Measurements from ENCODE around the gene METTL26. TPM values are rescaled to one million over a fixed set of nuclear protein-coding genes. Genes with fewer than 3 reads are reported as not detected.

Gene METTL26
- total RNA-seq, 1 experiment from 2014 or later = 149 TPM

GRCh38 chr16:640614-641013 is 4.5 kb upstream of the METTL26 start:
- peaks cover 52% of the 10 kb centered on the region for H3K4me1 ChIP-seq (ENCODE audit: low read length)
- H3K9ac ChIP-seq (ENCODE audit: low read length) = peak overlapping the region; percentile 96
- no peaks in the 10 kb centered on the region for H3K9me3 ChIP-seq (ENCODE audit: low read length)
- H3K4me2 ChIP-seq (ENCODE audit: low read depth, low read length, poor library complexity, severe bottlenecking) = peak overlapping the region; percentile 89
- no peaks in the 10 kb centered on the region for H3K9me2 ChIP-seq (replicated peaks; ENCODE audit: insufficient read depth, low read length)
- H3K27me3 ChIP-seq (ENCODE audit: low read length) = no peaks in the 10 kb centered on the region
- 0 out of 2 replicates have a peak, but pooled peaks cover 8% of the 10 kb centered on the region for H4K20me1 ChIP-seq (ENCODE audit: insufficient read depth, low read depth, low read length)
- H3K27ac ChIP-seq (ENCODE audit: low read length) = 0 out of 2 replicates have a peak overlapping the region, but pooled peaks have one; percentile 35
- H3K79me2 ChIP-seq (ENCODE audit: low read length) = peaks cover 43% of the 10 kb centered on the region
- peaks cover 3% of the 10 kb centered on the region; the same call in 1 of the 2 replicates for H3K36me3 ChIP-seq (ENCODE audit: insufficient read depth, low read length)
- no peak overlapping the region for H2AFZ ChIP-seq (ENCODE audit: low read length)
- no peak for DNase-seq
- H3K4me3 ChIP-seq (ENCODE audit: low read length) = peak overlapping the region; percentile 95

- Histone ChIP-seq H3K9me2 (replicated peaks; ENCODE audit: insufficient read depth, low read length) (no peaks in the 10 kb centered on the region), H3K4me3 (ENCODE audit: low read length) (no peak overlapping the region), H3K27me3 (ENCODE audit: low read length) (no peaks in the 10 kb centered on the region), H3K9me3 (ENCODE audit: low read length) (no peaks in the 10 kb centered on the region), H3K4me1 (ENCODE audit: low read length) (peaks cover 44% of the 10 kb centered on the region), H4K20me1 (ENCODE audit: insufficient read depth, low read depth, low read length) (peaks cover 11% of the 10 kb centered on the region; the same call in 1 of the 2 replicates), H2AFZ (ENCODE audit: low read length) (no peak overlapping the region), H3K4me2 (ENCODE audit: low read depth, low read length, poor library complexity, severe bottlenecking) (peak overlapping the region; percentile 29), H3K27ac (ENCODE audit: low read length) (peak overlapping the region; percentile 62), H3K79me2 (ENCODE audit: low read length) (peaks cover 44% of the 10 kb centered on the region), H3K9ac (ENCODE audit: low read length) (peak overlapping the region; percentile 51), H3K36me3 (ENCODE audit: insufficient read depth, low read length) (0 out of 2 replicates have a peak, but pooled peaks cover 4% of the 10 kb centered on the region)
- DNase-seq = no peak
These were observed 2.7 kb upstream of the METTL26 start for GRCh38 chr16:638836-639235.

- Histone ChIP-seq H3K9ac (ENCODE audit: low read length) (no peak overlapping the region), H4K20me1 (ENCODE audit: insufficient read depth, low read depth, low read length) (peaks cover 11% of the 10 kb centered on the region; the same call in 1 of the 2 replicates), H3K79me2 (ENCODE audit: low read length) (peaks cover 36% of the 10 kb centered on the region), H3K27ac (ENCODE audit: low read length) (no peak overlapping the region), H3K9me3 (ENCODE audit: low read length) (no peaks in the 10 kb centered on the region), H3K4me2 (ENCODE audit: low read depth, low read length, poor library complexity, severe bottlenecking) (no peak overlapping the region), H3K36me3 (ENCODE audit: insufficient read depth, low read length) (0 out of 2 replicates have a peak, but pooled peaks cover 4% of the 10 kb centered on the region), H2AFZ (ENCODE audit: low read length) (no peak overlapping the region), H3K4me3 (ENCODE audit: low read length) (no peak overlapping the region), H3K4me1 (ENCODE audit: low read length) (peaks cover 37% of the 10 kb centered on the region), H3K9me2 (replicated peaks; ENCODE audit: insufficient read depth, low read length) (no peaks in the 10 kb centered on the region), H3K27me3 (ENCODE audit: low read length) (no peaks in the 10 kb centered on the region)
- DNase-seq = no peak
These were observed 2.0 kb upstream of the METTL26 start for GRCh38 chr16:638034-638543.

GRCh38 chr16:637081-638018 is 1.2 kb upstream of the METTL26 start:
- Histone ChIP-seq H3K27me3 (ENCODE audit: low read length) (no peaks in the 10 kb centered on the region), H3K79me2 (ENCODE audit: low read length) (peaks cover 29% of the 10 kb centered on the region), H2AFZ (ENCODE audit: low read length) (peak overlapping the region; percentile 96; the same call in 1 of the 2 replicates), H3K36me3 (ENCODE audit: insufficient read depth, low read length) (0 out of 2 replicates have a peak, but pooled peaks cover 4% of the 10 kb centered on the region), H3K27ac (ENCODE audit: low read length) (peak overlapping the region; percentile 74; the same call in 1 of the 2 replicates), H3K4me3 (ENCODE audit: low read length) (peak overlapping the region; percentile 99), H4K20me1 (ENCODE audit: insufficient read depth, low read depth, low read length) (peaks cover 7% of the 10 kb centered on the region; the same call in 1 of the 2 replicates), H3K9ac (ENCODE audit: low read length) (peak overlapping the region; percentile 95), H3K9me3 (ENCODE audit: low read length) (no peaks in the 10 kb centered on the region), H3K9me2 (replicated peaks; ENCODE audit: insufficient read depth, low read length) (no peaks in the 10 kb centered on the region), H3K4me1 (ENCODE audit: low read length) (peaks cover 32% of the 10 kb centered on the region), H3K4me2 (ENCODE audit: low read depth, low read length, poor library complexity, severe bottlenecking) (peak overlapping the region; percentile 97)
- DNase-seq = no peak

GRCh38 chr16:635573-636205 is 416 bp downstream of the METTL26 start:
- peaks cover 20% of the 10 kb centered on the region for H3K79me2 ChIP-seq (ENCODE audit: low read length)
- no peaks in the 10 kb centered on the region for H3K27me3 ChIP-seq (ENCODE audit: low read length)
- H4K20me1 ChIP-seq (ENCODE audit: insufficient read depth, low read depth, low read length) = peaks cover 7% of the 10 kb centered on the region; the same call in 1 of the 2 replicates
- no peaks in the 10 kb centered on the region for H3K9me2 ChIP-seq (replicated peaks; ENCODE audit: insufficient read depth, low read length)
- 0 out of 2 replicates have a peak overlapping the region, but pooled peaks have one; percentile 35 for H2AFZ ChIP-seq (ENCODE audit: low read length)
- H3K4me2 ChIP-seq (ENCODE audit: low read depth, low read length, poor library complexity, severe bottlenecking) = peak overlapping the region; percentile 97
- H3K4me1 ChIP-seq (ENCODE audit: low read length) = peaks cover 31% of the 10 kb centered on the region
- H3K27ac ChIP-seq (ENCODE audit: low read length) = peak overlapping the region; percentile 44; the same call in 1 of the 2 replicates
- no peaks in the 10 kb centered on the region for H3K9me3 ChIP-seq (ENCODE audit: low read length)
- peak overlapping the region; percentile 95 for H3K9ac ChIP-seq (ENCODE audit: low read length)
- H3K36me3 ChIP-seq (ENCODE audit: insufficient read depth, low read length) = 0 out of 2 replicates have a peak, but pooled peaks cover 4% of the 10 kb centered on the region
- peak; percentile 65 for DNase-seq
- H3K4me3 ChIP-seq (ENCODE audit: low read length) = peak overlapping the region; percentile 99

- peaks cover 20% of the 10 kb centered on the region for H3K79me2 ChIP-seq (ENCODE audit: low read length)
- no peak overlapping the region for H3K27ac ChIP-seq (ENCODE audit: low read length)
- DNase-seq = no peak
- H4K20me1 ChIP-seq (ENCODE audit: insufficient read depth, low read depth, low read length) = peaks cover 7% of the 10 kb centered on the region; the same call in 1 of the 2 replicates
- 0 out of 2 replicates have a peak, but pooled peaks cover 4% of the 10 kb centered on the region for H3K36me3 ChIP-seq (ENCODE audit: insufficient read depth, low read length)
- no peak overlapping the region for H2AFZ ChIP-seq (ENCODE audit: low read length)
- peaks cover 29% of the 10 kb centered on the region for H3K4me1 ChIP-seq (ENCODE audit: low read length)
- peak overlapping the region; percentile 97 for H3K4me2 ChIP-seq (ENCODE audit: low read depth, low read length, poor library complexity, severe bottlenecking)
- no peaks in the 10 kb centered on the region for H3K9me2 ChIP-seq (replicated peaks; ENCODE audit: insufficient read depth, low read length)
- peak overlapping the region; percentile 99 for H3K4me3 ChIP-seq (ENCODE audit: low read length)
- peak overlapping the region; percentile 95 for H3K9ac ChIP-seq (ENCODE audit: low read length)
- no peaks in the 10 kb centered on the region for H3K9me3 ChIP-seq (ENCODE audit: low read length)
- H3K27me3 ChIP-seq (ENCODE audit: low read length) = no peaks in the 10 kb centered on the region
These were observed 1.1 kb downstream of the METTL26 start for GRCh38 chr16:634996-635395.

GRCh38 chr16:634051-634670 is 1.9 kb downstream of the METTL26 start:
- no peaks in the 10 kb centered on the region for H3K9me3 ChIP-seq (ENCODE audit: low read length)
- peak overlapping the region; percentile 95; the same call in 1 of the 2 replicates for H3K9ac ChIP-seq (ENCODE audit: low read length)
- H3K27me3 ChIP-seq (ENCODE audit: low read length) = no peaks in the 10 kb centered on the region
- peaks cover 29% of the 10 kb centered on the region for H3K4me1 ChIP-seq (ENCODE audit: low read length)
- 0 out of 2 replicates have a peak, but pooled peaks cover 4% of the 10 kb centered on the region for H3K36me3 ChIP-seq (ENCODE audit: insufficient read depth, low read length)
- no peak overlapping the region; the same call in 1 of the 2 replicates for H3K4me3 ChIP-seq (ENCODE audit: low read length)
- no peak for DNase-seq
- H3K79me2 ChIP-seq (ENCODE audit: low read length) = peaks cover 20% of the 10 kb centered on the region
- H3K9me2 ChIP-seq (replicated peaks; ENCODE audit: insufficient read depth, low read length) = no peaks in the 10 kb centered on the region
- no peak overlapping the region for H2AFZ ChIP-seq (ENCODE audit: low read length)
- no peak overlapping the region for H3K27ac ChIP-seq (ENCODE audit: low read length)
- H4K20me1 ChIP-seq (ENCODE audit: insufficient read depth, low read depth, low read length) = peaks cover 7% of the 10 kb centered on the region; the same call in 1 of the 2 replicates
- H3K4me2 ChIP-seq (ENCODE audit: low read depth, low read length, poor library complexity, severe bottlenecking) = peak overlapping the region; percentile 97

All from Karpas-422 (cell line).